Activated CD8-positive, alpha-beta memory T cell treated with anti-CD3 and anti-CD28 coated beads for 36 hours (primary cell): ENCODE measurements around the gene DIP2A. TPM values are rescaled to one million over a fixed set of nuclear protein-coding genes. Genes with fewer than 3 reads are reported as not detected.

Experiments
- CTCF ChIA-PET: fragments of 350-600 bp; sonication (Branson Sonifier 250); formaldehyde crosslinking; loops from one replicate; lab custom pipeline; 2021; ENCODE audit warnings: antibody characterized with exemption; lab: Charles Lee
- POLR2A ChIA-PET: fragments of 350-600 bp; sonication (Branson Sonifier 250); formaldehyde crosslinking; loops from one replicate; lab custom pipeline; 2021; ENCODE audit warnings: antibody characterized with exemption; lab: Charles Lee
- total RNA-seq, 2 experiments: library from RNA; stranded (reverse); gene quantifications; one replicate each; pipeline ENCODE4 v1.2.3, GENCODE V29; 2021

The DIP2A gene
- total RNA-seq, 2 experiments from 2014 or later: 26.9 to 28.5 TPM

DNA sequence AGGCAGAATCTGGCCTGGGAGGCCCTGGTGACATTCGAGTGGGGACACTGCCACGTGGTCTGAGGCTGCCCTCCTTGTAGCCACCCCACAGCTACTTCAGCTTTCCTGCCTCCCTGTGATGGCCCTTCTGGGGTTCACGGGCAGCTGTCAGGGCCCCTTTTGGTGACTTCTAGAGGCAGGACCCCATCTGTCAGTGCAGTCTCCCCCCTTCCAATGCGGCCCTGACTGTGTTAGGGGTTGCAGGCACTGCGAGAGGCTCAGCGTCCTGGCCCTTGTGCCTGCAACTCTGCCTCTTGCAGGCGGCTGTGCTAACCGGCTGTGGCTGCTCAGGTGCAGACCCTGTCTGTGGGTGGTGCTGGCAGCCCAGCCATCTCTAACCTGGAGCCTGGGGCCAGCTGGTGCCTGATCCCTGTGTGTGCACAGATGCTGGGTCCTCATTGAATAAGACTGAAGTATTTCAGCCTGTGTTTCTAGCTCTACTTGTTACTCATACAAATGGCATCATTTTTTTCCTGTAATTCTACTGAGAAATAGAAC is 84.0 kb downstream of the DIP2A start:
- CTCF ChIA-PET: no interaction called here
- POLR2A ChIA-PET: interaction anchor here (0.6 kb wide), 1 partner anchor 98 kb away, joined by 8 read pairs; no protein-coding TSS in a partner anchor

DNA sequence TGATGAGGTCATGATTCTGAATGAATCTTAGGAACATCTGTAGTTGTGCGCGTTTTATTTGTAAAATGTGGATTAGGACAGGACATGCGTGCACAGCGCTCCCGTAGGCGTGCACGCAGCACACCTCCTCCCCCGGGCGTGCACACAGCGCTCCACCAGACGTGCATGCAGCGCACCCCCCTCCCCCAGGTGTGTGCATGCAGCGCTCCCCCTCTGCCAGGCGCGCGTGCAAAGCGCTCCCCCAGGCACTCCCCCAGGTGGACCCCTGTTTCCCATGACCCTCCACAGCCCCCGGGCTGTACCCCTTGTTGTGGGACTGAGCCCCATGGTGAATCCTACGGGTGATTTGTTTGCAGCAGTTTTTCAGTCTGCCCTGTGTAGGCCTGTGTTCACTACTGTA is 84.6 kb downstream of the DIP2A start:
- CTCF ChIA-PET: no interaction called here
- POLR2A ChIA-PET: no interaction called here

DNA sequence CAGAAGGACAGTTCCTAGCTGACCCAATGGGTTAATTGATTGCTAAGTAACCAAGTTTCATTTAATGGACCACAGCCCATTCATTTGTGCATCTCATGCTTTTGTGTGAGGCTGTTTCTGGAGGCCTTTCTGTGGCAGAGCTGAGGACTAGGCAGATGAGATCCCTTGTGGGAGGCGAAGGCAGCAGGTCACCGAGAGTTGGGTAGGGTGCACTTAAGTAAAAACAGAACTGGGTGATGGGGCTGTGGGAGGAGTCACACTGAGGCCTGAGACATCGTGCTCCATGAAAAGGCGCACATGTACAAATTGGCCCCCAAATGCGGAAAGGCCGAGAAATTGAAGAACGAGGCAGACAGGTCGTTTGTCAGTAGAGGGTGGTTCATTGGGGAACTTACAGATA is 85.3 kb downstream of the DIP2A start:
- ChIA-PET POLR2A (no interaction called here), CTCF (no interaction called here)

DNA sequence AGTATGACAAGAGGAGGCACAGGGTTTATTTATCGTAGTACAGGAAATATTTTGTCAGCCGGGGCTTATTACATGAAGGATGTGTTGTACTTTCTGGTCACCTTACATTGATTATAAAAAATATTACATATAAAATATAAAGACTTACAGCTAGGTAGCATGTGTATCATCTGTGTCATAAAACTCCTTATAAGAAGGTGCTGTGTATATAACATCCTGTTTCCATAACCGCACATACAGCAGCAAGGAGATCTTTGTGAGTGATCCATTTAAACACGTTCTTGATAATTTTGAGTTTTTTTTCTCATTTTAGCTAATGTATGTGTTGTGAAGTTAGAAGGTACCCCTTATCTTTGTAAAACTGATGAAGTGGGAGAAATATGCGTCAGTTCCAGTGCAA is 86.1 kb downstream of the DIP2A start:
- CTCF ChIA-PET: no interaction called here
- POLR2A ChIA-PET: no interaction called here

DNA sequence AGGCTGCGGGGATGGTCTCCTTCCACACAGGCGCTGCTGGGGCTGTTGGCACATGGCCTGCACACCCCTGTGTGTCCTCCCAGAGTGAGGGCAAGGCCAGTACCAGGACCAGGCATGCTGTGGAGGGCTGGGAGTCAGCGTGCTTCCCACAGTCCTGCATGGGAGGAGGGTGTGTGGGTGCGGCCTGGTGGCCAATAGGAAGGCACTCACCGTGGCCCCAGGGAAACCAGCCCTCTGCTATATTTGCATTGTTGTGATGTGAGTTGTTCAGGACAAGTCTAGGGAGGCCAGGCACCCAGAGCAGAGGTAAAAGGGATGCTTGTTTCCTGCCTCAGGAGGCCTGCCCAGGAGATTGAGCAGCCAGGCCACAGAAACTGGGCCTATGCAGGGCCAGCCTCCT is 86.7 kb downstream of the DIP2A start:
- CTCF ChIA-PET: no interaction called here
- POLR2A ChIA-PET: no interaction called here

DNA sequence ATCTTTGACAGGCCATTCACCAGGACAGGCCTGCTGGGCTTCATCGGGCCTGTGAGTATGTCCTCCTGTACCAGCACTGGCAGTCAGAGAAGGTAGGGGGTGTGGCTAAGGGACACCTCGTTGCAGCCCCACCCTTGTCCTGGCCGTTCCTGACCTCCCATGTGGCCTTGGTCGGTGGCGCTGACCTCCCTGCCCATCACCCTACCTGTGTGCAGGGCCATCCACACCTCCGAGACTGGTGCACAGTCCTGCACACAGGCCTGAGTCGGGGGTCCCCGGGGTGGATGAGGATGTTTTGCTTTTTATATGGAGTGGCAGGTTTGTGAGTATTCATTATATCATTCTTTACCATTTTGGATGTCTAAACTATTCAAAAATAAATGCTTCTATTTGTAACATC is 87.2 kb downstream of the DIP2A start:
- ChIA-PET POLR2A (no interaction called here), CTCF (no interaction called here)

DNA sequence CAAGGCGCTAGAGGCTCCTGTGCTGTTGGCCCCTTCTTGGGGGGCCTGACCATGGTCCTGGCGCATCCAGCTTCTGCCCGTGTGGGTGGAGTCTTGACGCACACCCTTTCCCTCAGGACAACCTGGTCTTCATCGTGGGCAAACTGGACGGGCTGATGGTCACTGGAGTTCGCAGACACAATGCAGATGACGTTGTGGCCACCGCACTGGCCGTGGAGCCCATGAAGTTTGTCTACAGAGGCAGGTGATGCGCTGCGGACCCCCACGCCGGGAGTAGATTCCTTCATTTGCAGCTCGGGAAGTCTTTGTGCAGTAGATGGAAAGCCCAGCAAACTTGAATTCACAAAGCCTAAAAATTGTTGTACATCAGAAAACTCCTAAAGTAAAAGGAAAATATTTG is 88.1 kb downstream of the DIP2A start:
- ChIA-PET CTCF (no interaction called here), POLR2A (no interaction called here)

DNA sequence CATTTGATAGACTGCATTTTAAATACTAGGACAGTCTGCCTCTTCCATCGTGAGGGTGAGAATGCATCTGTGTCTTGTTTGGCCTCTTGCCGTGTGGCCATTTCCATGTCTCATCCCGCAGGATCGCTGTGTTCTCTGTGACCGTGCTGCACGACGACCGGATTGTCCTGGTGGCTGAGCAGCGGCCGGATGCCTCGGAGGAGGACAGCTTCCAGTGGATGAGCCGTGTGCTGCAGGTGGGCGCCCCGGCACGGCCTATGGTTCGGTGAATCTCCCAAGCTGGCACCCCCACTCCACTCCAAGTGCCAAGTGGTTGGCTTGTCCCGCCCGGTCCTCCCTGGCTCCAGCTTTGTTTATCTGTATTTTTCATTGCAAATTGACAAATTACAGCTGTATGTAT is 91.0 kb downstream of the DIP2A start:
- ChIA-PET POLR2A (no interaction called here), CTCF (no interaction called here)

DNA sequence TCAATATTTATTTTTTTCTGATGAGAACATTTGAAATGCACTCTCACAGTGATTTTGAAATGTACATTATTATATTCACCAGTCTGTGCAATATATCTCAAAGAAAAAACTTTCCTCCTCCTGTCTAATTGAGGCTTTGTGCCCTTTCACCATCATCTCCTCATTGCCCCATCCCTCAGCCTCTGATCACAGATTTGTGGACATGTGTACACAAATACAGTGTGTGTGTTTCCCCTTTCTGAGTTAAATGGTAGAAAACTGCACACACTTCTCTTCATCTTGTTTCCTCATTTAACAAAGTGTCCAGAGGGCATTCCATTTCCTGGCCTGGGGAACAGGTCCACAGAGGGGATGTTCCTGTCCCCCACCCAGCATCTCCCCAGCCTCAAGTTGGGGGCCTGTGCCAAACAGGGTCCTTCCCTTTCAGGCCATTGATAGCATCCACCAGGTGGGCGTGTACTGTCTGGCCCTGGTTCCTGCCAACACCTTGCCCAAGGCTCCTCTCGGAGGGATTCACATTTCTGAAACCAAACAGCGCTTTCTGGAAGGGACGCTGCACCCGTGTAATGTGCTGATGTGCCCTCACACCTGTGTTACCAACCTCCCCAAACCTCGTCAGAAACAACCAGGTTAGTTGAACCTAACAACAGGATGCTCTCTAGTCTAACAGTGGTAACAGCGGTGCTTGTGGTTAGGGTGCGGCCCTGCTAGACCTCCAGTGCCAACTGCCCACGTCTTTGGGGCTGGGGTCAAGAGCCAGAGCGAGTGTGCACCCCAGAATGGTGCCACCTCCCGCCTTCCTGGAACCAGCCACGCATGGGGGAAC is 91.6 kb downstream of the DIP2A start:
- ChIA-PET POLR2A (no interaction called here), CTCF (no interaction called here)

DNA sequence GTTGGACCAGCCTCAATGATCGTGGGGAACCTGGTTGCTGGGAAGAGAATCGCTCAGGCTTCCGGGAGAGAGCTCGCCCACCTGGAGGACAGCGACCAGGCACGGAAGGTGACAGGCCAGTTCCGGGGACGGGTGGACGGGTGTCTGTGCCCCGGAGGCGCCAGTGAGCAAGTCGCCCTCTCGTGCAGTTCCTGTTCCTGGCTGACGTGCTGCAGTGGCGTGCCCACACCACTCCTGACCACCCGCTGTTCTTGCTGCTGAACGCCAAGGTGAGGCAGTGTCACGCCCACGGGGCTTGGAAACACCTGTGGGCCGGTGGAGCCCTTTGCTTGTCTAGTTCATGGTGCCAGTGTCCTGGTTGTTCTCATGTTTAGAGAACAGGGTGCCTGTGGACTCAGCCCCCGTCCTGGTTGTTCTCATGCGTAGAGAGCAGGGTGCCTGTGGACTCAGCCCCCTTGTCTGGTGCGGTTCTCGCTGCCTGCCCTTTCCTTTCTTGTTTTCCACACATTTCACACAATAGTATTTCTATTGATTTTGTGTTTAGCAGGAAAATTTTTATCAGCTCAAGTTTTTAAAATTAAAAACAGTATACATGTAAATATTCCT is 93.0 kb downstream of the DIP2A start:
- ChIA-PET POLR2A (interaction anchor here (1.0 kb wide), 1 partner anchor 578 kb away, joined by 3 read pairs; no protein-coding TSS in a partner anchor), CTCF (interaction anchor here (1.4 to 1.5 kb wide), 2 partner anchors 9 to 57 kb away, joined by 3 to 7 read pairs; no protein-coding TSS in a partner anchor)

DNA sequence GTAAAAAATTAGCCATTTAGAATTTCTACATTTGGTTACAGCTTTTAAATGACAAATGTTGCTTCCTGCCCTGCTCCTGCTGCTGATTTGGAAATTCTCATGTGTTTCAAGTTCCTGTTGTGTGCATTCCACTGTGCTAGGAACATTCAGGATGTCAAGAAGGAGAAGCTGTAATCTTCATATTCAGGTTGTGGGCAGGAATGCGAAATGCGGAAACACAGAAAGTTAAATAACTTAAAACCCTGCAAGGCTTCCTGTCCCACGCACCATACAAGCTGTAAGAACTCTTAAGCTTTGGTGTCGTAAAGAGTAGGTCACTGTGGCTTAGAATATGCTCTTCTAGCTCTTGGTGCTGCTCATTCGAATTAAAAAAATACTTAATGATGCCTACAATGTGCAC is 93.6 kb downstream of the DIP2A start:
- CTCF ChIA-PET: interaction anchor here (1.4 to 1.5 kb wide), 2 partner anchors 8 to 56 kb away, joined by 3 to 7 read pairs; no protein-coding TSS in a partner anchor
- POLR2A ChIA-PET: interaction anchor here (1.0 kb wide), 1 partner anchor 579 kb away, joined by 3 read pairs; no protein-coding TSS in a partner anchor

DNA sequence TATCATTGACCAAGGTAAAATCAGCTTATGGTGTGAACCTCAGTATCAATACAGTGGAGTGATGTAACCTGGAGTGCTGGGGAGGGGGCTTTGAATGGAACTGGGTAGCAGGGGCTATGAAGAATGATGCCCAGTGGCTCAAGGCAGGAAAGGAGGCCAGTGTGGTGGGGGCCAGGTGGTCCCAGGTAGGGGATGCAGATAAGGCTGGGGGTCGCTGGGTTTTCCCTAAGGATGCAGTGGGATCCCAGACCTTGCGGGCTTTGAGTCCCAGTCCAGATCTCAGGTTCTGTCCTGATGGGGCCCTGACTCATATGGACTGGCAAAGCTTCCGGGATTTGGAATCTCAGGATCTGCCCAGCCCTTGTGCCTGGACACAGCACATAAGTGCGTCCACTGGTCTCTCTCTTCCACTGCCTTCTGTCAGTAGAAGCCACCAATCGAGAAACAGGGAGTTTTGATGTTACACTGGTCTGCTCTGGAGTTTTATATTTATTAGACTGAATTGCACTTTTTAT is 94.2 kb downstream of the DIP2A start:
- CTCF ChIA-PET: no interaction called here
- POLR2A ChIA-PET: interaction anchor here (1.0 kb wide), 1 partner anchor 579 kb away, joined by 3 read pairs; no protein-coding TSS in a partner anchor

DNA sequence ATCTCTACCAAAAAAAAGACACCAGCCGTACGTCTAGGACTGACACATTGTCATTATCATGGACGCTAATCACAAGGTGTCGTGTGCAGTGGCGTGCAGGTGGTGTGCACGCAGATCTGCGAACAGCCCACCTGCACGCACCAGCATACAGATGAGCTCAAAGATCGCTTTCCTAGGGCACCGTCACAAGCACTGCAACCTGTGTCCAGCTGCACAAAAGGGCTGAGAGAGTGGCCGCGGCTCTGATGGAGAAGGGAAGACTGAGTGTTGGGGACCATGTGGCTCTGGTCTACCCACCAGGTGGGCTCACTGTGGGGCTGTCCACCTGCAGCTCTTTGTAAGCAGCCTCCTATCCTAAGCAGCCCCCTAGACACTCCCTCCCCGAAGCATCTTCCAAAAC is 95.3 kb downstream of the DIP2A start:
- POLR2A ChIA-PET: no interaction called here
- CTCF ChIA-PET: interaction anchor here (0.8 kb wide), 1 partner anchor 269 kb away, joined by 3 read pairs; the partner anchor contains the start of gene MCM3AP

DNA sequence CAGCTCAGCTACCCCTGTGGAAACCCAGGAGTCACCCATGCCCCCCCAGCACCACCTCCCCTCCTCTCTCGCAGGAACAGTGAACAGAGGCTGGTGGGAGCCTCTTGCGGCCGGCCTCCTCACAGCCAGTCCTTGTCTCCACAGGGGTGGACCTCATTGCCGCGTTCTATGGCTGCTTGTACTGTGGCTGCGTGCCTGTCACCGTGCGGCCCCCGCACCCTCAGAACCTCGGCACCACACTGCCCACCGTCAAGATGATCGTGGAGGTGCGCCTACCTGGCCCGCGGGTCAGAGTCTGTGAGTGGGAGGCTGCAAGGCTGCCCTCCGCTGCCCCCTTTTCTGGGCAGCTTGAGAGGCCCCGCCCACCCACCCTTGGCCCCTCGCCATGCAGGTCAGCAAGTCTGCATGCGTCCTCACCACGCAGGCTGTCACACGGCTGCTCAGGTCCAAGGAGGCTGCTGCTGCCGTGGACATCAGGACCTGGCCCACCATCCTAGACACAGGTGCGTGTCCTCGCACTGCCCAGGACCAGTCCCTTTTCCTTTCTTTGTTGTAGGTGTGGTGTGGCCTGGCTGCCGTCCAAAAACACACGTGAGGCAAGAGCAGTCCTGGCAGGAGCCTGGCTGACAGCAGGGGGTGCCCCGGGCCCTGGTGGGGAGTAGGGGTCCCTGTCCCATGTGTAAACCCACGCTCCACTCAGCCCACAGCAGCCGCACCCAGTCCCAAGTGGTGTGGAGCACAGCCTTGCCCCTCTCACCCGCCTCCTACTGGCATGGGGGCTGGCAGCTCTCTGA is 95.9 kb downstream of the DIP2A start:
- CTCF ChIA-PET: no interaction called here
- POLR2A ChIA-PET: no interaction called here

DNA sequence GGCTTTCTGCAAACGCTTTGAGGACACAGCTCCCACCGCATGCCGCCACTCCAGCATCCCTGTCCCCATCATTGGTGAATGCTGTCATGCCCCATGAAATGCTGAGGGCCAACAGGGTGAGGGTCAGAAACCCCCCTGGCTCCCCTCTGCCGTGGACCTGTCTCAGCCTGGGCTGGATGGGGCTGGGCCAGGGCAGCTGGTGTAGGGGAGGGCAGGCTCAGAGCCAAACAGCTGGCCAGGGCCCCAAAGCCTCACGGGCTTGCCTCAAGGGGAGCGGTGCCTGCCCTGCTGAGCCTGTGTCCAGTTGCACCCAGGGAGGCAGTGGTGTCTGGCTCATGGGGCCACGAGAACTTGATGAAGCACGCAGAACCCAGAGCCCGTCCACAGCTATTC is 96.5 kb downstream of the DIP2A start:
- ChIA-PET POLR2A (no interaction called here), CTCF (no interaction called here)

DNA sequence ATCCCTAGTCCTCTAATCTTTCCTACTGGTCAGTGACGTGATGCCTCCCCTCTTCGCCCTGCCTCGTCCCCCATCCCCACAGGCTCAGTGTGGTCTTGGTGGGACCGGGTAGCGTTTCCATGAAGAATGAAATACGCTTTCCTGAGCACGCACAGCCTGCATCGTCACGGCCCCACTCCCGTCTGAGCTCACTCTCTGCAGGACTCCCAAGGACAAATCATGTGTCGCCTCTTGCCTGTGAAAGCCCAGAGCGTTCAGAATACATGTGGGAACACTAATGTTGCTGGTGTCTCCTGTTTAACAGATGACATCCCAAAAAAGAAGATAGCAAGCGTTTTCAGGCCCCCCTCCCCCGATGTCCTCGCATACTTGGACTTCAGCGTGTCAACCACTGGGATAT is 97.0 kb downstream of the DIP2A start:
- ChIA-PET POLR2A (no interaction called here), CTCF (no interaction called here)

DNA sequence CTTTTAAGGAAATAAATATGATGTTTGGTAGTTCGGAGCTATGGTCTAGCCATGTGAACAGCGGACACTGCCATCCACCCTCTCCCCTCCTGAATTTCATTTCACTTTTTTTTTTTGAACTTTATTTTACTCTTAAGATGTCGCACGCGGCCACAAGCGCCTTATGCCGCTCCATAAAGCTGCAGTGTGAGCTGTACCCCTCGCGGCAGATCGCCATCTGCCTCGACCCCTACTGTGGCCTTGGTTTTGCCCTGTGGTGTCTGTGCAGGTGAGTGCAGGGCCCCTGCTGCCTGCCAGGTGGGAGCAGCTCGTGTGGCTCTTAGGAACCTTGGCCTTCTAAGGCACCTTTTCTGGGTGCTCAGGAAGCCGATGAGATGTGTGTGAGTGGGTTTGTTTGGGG is 98.1 kb downstream of the DIP2A start:
- ChIA-PET POLR2A (no interaction called here), CTCF (interaction anchor here (0.7 kb wide), 1 partner anchor 57 kb away, joined by 3 read pairs; no protein-coding TSS in a partner anchor)

DNA sequence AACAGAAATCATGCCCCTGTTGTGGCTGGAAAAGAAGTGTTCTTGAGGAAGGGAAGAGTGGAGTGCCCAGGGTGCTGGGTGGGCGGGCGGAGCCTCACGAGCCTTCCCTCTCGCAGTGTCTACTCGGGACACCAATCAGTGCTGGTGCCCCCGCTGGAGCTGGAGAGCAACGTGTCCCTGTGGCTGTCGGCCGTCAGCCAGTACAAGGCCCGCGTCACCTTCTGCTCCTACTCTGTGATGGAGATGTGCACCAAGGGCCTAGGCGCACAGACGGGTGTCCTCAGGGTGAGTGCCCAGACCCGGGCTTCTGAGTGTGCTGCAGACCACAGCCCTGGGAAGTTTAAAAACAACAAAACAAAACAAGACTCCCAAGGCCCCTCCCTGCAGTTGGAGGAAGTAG is 98.8 kb downstream of the DIP2A start:
- ChIA-PET POLR2A (no interaction called here), CTCF (interaction anchor here (0.7 kb wide), 1 partner anchor 58 kb away, joined by 3 read pairs; no protein-coding TSS in a partner anchor)

DNA sequence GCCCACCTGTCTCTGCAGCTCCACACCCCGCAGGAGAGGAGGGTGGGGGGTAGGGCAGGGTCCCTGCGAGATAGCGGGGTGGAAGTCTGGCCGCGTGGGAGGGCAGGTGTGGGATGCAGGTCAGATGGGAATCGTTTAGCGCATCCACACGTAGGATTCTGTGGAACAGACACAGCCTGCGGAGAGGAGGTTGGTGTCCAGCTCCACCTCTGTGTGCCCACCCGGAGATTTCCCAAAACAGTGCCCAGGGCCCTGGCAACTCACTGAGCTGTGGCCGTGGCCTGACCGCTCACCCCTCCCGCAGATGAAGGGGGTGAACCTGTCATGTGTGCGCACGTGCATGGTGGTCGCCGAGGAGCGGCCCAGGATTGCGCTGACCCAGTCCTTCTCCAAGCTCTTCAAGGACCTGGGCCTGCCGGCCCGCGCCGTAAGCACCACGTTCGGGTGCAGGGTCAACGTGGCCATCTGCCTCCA is 99.3 kb downstream of the DIP2A start:
- CTCF ChIA-PET: no interaction called here
- POLR2A ChIA-PET: no interaction called here
